Stimulated activated CD4-positive, alpha-beta T cell treated with anti-CD3 and anti-CD28 coated beads, Interleukin-1b, Interleukin-23, amount 100 ng/mL, for 4 hours (primary cell): ENCODE measurements around the gene AGPAT3.

Experiments used
- DNase-seq, 2 donors: peaks; one replicate each; pipeline ENCODE4 v3.0.0-alpha.2; 2020; ENCODE audit warnings: low read depth in 2 of 2

Gene AGPAT3

GRCh38 chr21:43936247-43936967 is 71.4 kb downstream of the AGPAT3 start:
- DNase-seq, result no peak

GRCh38 chr21:43937051-43937832 is 72.2 kb downstream of the AGPAT3 start:
- DNase-seq, result no peak

- DNase-seq, result no peak
Measured at GRCh38 chr21:43937891-43938309, 72.9 kb downstream of the AGPAT3 start.

GRCh38 chr21:43938751-43939442 is 73.9 kb downstream of the AGPAT3 start:
- peak; percentile 85 to 86 for DNase-seq

GRCh38 chr21:43939443-43940328 is 74.7 kb downstream of the AGPAT3 start:
- DNase-seq, result no peak

GRCh38 chr21:43940329-43941050 is 75.5 kb downstream of the AGPAT3 start:
- DNase-seq, result no peak

GRCh38 chr21:43942201-43942600 is 77.2 kb downstream of the AGPAT3 start:
- no peak for DNase-seq

GRCh38 chr21:43942621-43943020 is 77.6 kb downstream of the AGPAT3 start:
- DNase-seq, result no peak

GRCh38 chr21:43943512-43944077 is 78.6 kb downstream of the AGPAT3 start:
- no peak for DNase-seq

GRCh38 chr21:43944078-43944633 is 79.1 kb downstream of the AGPAT3 start:
- DNase-seq, result no peak

GRCh38 chr21:43944757-43945156 is 79.7 kb downstream of the AGPAT3 start:
- no peak for DNase-seq

GRCh38 chr21:43948740-43949498 is 83.9 kb downstream of the AGPAT3 start:
- DNase-seq, result no peak

- DNase-seq, result no peak
Measured at GRCh38 chr21:43949499-43950208, 84.6 kb downstream of the AGPAT3 start.

GRCh38 chr21:43950481-43950880 is 85.5 kb downstream of the AGPAT3 start:
- no peak for DNase-seq

GRCh38 chr21:43950936-43951335 is 85.9 kb downstream of the AGPAT3 start:
- no peak for DNase-seq

GRCh38 chr21:43951911-43952703 is 87.1 kb downstream of the AGPAT3 start:
- no peak for DNase-seq

GRCh38 chr21:43953021-43953420 is 88.0 kb downstream of the AGPAT3 start:
- no peak for DNase-seq

- DNase-seq, result no peak
Measured at GRCh38 chr21:43954042-43954441, 89.0 kb downstream of the AGPAT3 start.
